Stimulated activated CD4-positive, alpha-beta T cell treated with anti-CD3 and anti-CD28 coated beads, Interleukin-12 subunit alpha, Interleukin-12 subunit beta, amount 100 ng/mL, for 48 hours (primary cell): Measurements from ENCODE around the gene NRF1.
A peak's percentile ranks its signal among the peaks of the same experiment; 100 is the strongest.

Experiments used
- DNase-seq, 3 donors: peaks; one replicate each; pipeline ENCODE4 v3.0.0-alpha.2; 2020; ENCODE audit warnings: low read depth in 2 of 3, low spot score in 1 of 3

NRF1 gene

DNA sequence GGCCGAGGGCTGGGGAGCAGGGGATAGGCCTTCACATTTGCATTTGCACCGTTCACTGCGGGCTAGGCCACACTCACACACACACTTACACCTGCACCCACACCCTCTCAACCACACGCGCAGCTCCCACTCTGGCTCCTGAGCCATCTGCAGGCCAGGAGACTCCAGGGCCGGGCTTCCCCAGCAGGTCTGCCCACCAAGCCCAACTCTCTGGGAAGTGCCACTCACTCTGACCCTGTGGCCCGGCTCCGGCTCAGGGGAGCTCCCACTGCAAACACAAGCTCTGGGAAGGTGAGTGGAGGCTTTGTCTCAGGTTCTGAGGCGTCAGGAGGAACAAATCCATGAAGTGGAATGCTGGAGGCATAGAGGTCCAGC, 157.9 kb downstream of the NRF1 start:
- no peak for DNase-seq

DNA sequence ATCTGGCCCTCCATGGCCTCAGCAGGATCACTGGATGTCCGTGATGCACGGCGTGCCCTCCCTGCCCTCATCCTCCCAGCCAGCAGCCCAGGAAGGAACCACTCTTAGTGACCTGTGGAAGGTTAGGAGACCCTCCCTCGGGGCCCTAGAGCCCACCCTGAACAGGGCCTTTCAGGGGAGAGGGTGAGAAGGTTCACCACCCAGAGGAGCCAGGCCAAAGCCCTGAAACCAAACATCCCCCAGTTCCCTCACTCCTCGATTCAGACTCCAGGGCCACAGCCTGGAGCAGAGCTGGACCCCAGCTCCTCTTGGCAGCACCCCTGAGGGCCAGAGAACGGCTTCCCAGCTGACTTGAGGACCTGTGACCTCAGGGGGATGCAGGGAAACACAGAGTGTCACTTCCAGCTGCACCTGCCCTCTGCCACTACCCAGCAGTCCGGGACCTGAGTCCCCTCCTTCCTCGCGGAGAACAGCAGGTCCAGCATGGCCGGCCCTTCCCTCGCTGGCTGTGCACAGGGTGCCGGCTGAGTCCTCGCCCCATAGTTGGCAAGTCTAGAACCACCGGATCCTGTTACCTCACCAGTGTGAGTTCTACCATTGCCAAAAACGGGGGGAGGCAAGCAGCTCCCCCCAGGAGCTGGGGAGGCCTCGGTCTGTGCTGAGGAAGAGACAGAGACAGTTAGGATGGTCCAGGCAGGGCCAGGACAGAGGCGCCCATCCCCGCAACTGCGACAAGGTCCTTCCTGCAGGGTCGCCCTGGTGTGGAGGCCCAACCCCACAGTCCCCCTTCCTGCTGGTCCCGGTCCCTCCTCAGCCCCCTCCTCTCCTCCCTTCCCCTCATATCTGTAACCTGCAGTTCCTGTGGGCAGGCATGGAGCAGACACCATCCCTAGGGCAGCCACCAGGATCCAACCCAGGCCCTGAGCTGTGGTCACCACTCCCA, 158.6 kb downstream of the NRF1 start:
- no peak for DNase-seq

DNA sequence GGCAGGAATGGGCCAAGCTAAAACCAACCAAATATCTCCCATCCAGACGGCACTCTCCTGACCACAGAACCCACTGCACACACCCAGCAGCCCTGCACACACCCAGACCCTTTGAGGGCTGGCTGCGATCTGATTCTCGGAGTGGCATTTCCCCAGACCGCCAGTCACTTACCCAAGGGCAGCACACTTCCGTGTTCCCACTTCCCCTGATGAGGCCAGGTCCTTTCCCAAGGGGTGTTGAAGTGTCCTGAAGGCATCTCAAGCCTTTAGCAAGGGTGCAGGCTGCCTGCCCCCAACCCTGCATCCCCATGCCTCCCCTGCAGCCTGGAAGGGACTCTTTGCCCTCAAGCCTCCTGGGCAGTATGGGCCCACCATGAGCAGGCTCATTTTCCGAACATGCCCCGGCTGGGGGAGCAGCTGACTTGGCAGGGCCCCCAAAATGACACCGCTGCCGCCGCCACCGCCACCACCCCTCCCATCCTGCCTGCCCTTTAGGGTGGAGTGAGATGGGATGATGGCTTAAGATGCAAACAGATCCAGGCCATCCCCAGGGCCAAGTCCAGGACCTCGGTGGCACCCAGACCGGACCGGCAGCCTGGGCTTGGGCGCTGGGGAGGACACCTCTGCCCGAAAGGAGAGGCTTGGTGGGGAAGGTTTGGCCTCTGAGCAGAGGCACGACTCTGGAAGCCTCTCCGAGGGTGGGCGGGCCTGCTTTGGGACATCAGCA, 159.8 kb downstream of the NRF1 start:
- DNase-seq = no peak

DNA sequence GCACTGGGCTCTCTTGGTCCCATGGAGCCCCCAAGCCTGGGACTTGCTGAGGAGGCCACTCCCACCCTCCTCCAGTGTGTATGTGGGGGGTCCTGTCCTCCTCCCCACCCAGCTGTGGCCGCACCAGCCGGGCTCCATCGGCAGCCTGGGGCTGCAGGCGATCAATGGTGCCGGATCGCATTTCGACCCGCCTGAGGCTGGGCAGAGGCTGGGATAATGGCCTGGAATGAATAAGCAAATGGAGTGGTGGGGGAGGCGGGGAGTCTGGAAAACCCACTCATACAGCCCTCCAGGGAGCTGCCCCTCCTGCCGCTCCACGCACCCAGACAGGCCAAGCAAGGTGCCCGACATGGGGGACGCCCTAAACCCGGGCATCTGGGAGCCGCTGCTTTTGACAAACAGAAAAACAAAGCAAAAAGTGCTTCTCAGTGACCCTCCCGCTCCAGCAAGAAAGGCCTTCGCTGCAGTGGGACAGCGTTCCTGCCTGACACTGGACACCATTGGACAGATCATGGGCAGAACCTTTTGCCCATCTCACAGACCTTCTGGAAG, 160.5 kb downstream of the NRF1 start:
- DNase-seq = no peak

DNA sequence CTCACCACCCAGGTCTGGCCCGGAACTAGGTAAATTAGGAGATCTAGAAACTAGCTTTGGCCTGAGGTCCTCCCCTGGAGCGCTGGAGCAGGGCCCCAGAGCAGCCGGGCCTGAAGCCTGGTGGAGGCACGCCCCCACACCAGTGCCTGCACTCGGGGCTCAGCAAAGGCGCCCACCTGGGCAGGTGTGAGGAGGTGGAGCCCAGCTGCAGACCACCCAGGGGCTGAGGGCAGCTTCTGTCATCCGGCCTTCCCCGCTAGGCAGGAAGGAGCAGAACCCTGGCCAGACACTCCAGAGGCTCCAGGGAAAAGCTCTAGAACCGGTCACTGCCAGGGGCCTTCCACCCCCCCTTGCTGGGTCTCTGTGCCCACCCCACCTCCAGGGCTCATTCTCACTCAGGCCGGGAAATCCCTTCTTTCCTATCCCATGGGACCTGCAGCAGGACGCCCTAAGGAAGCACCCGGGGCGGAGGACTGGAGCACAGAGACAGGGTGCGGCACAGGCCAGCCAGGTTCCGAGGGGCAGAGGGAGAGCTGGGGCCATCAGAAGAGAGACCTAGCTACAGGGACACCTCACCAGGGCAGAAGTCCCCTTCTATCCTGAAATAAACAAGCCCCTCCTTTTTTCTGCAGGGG, 161.2 kb downstream of the NRF1 start:
- no peak for DNase-seq

DNA sequence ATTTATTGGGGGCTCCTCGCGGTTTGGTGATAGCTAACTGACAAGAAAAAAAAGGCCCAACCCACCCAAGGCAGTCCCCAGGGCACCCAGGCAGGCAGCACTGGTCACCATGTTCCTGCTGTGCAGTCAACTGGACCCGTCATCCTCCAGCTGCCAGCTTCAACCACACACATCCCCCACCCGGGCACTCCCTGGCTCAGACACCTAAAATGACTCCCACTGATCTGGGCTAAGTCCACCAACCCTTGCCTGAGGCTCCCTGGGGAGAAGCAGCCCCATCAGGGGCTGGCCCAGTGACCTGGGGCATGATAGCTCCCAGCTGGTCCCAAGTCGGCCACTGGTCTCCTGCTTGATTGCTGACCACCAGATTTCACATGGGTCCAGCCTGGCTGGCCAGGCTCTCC, 161.8 kb downstream of the NRF1 start:
- no peak for DNase-seq

DNA sequence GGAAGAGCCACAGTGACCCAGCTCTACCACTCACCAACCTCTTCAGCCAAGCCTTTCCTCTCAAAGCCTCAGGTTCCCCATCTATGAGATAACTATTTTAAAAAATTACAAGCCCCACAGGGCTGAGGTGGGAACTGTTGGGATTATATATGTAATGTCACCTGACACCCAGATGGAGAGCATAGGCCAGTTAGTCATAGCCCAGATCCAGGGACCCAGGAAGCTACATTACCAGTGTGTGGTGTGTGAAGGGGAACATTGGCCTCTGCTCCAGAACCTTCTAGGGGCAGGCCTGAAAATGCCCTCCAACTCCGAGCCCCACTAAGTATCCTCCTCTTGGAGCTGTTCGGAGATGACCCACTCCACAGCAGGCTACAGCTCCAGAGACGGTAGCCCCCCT, 162.4 kb downstream of the NRF1 start:
- DNase-seq = no peak

DNA sequence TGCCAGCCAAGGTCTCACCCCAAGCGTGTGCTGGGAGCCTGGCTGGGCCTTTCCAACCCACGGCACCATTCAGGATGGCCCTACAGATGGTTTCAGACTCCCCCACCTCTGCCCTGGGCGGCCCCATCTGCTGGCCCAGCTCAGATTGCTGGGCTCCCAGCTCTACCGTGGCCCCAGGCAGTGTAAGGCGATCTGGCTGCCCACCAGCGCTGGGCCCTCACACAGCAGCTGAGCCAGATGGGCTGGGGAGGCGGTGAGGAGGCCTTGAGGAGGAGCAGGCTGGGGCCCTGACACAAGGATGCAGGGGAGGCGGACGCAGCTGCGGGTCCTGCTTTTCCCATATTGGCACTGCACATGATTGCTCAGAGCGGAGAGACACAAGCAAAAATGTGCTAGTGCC, 162.8 kb downstream of the NRF1 start:
- DNase-seq = no peak

DNA sequence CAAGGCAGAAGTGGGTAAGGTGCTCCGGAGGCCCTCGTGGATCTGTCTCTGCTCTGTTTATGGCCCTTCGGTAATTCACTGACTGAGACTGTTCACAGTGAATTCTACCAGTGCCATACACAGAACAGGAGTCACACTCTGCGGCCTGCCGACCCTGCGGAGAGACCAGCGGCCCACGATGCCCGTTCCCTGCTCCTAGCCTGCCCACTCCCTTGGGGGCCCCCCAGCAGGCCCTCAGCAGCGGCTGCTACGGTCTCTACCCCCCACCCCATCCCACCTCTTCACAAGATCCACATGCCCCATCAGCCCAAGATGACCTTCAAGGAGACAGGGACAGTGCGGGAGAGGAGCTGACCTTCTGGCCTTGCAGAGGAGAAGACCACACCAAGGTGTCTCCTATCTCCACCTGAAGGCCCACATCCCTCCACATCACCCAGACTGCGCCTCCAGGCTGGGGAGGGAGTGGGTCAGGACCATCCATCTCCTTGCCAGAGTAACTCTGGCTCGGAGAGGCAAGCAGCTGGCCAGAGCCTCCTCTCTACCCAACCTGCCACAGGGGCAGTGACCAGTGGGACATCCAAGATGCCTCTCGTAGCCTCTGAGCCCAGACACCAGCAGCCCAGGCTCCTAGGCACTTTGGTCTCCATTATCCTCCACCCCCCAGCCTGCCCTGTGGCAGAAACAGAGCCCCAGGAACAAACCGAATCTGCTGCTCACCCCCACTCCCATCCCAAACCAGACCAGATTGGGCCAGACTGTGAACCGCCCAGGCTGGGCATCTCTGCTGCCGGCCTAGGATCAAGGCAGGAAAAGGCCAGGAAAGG, 163.6 kb downstream of the NRF1 start:
- no peak for DNase-seq

DNA sequence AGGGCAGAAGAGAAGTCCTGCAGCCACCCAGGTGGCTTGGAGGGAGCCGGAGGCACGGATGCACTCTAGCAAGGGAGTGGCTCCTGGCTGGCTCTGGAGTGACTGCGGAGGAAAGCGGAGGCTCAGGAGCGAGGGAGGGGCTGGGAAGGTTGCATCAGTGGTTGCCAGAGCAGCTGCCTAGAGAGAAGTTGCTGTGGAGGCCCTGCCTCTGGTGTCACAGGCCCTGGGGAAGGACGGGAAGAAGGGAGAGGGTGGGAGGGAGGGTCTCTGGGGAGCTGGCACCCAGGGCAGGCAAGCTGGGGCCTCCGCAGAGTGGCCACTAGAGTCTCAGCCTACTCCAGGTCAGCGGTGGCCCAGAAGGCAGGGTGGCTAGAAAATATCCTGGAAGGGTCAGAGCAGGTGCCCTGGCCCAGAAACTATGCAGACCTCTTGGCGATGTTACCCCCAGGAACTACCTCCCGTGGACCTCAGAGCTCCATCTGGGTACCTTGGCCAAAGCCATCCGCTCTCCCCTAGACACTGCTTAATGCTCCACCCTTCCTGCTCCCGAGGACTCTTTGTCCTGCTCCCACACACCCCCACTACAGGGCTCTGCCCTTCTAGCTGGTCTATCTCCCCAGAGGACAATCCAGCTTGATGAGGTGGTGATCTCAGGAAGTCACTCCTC, 164.3 kb downstream of the NRF1 start:
- no peak for DNase-seq

DNA sequence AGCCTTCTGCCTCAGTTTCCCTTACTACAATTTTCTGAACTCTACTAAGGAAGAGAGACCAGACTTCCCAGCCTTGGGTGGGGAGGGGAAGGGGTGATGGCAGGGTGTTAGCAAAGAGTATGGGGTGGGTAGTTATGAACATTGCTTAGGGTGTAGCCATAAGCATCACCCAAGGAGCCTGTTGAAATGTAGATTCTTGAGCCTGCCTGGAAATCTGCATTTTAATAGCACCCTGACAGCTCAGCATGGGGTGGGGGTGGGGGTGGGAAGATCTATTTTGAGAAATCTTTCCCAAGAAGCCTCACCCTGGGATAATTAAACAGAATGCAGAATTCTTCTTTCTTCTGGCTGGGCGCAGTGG, 164.8 kb downstream of the NRF1 start:
- no peak for DNase-seq

DNA sequence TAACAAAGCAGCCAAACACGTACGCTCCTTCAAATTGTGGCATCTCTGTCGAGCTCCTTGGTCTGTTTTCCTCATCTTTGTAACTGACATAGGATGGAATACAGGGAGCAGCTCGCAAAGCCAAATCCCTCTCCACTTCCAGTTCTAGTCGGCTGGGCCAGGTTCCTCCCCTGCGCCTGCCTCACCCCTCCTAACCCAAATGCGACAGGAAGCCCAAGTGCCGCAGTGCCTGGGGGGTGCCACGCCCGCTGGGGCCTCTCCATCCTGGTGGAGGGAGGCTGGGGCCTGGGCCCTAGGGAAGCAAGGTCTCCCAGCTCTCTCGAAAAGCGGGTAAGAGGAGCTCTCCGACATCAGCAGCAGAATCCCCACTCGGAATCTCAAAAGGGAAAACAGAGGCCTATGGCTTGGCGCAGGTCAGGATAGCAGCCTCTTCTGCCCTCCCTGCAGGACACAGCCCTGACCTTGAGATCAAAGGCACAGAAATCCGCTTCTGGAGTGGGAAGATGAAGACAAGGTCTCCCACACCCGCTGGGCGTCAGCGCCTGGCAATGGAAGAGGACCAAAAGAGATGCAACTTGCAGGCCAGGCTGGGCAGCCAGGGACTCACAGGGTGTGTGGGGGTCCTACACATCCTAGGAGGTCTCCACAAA, 165.8 kb downstream of the NRF1 start:
- DNase-seq = no peak

DNA sequence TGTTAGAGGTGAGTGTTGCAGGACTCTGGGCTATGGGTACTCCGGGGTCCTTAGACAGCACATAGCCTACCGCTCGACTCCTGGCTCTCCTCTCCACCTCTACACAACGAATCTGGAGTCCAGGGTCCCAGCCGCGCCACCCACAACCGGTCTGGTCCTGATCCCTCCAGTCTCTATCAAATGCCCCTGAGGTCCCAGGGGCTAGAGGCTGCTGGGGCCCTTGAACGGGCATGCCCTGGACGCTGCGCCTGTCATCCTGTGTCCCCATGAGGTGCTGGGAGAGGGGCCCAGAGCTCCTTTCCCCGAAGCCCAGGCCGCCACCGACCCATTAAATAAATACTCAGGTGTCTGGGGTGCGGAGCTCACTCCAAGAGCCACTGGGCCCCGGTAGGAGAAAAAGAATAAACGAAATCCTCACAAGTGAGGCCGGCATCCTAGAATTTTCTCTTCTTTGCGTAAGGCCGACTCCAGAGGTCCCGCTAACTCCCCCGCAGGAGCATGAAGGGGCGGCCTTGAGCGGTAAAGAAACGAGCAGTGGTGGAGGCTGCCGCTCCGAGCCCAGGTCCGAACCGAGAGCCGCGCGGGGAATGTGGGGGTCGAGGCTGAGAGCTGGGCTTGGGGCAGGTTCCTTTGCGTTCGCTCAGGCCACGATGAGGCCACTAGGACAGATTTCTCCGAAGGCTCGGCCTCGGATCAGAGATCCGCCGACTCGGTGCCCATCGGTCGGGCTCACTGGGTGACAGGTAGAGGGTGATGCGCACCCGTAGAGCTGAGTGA, 166.7 kb downstream of the NRF1 start:
- no peak for DNase-seq

DNA sequence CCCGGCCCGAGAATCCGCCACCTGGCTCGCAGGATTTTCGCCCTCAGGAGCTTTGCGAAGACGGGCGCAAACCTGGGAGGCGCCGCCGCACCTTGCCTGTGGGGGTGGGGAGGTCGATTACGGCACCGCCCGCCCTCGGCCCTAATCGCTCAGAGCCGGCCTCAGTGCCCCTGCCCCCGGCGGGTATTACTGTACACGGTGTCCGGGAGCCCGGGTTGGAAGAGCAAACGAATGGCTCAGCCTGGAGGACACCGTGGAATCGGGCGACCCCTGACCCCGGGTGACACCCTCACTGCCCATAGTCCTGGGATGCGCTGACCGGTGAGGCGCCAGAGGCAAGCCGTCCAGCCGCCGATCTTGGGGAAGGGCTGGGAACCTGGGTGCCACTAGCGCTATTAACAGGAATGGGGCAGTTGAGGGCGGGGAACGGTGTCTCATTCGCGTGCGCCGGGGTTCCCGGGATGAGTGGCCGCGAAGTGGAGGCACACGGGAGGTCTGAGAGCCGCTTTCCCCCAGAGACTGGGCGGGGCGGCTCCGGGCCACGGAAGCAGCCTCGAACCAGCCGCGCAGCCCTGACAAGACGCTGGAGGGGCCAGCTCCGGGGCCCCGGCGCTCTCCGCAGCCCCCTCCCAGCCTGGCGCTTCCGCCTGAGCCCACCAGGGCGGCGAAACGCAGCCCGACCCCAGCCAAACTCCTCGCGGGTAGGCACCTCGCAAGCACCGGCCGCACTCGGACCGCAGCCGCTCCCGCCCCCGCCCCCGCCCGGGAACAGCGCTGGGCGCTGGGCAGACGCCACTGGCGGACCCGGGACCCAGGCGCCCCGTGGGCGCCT, 167.5 kb downstream of the NRF1 start:
- DNase-seq = no peak

DNA sequence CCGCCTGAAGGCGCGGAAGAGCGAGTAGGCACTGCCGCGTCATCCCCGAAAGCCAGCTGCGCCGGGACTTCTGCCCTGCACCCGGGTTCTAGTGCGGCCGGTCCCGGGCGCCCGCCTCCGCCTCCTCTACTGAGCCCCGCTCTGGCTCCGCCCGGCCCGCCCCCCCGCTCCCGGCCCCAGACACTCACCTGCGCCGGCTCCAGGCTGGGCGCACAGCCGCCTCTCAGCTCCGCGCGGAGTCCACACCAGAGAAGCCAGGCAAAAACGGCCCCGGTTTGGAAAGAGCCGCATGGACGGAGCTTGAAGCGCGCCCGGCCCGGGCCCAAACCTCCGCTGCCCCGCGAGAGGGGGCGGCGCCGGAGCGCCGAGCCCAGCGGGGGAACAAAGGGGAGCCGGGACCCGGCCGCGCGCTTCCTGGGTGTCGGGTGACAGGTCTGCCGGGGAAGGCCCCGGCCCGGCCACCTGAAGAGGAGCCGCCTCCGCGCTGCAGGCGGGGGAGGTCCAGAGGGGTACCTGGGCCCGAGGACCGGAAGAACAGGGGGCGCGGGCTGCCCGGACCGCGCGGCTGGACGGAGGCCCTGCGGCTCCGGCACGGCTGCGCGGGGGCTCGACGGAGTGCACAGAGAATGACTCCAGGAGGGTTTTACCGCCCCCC, 168.2 kb downstream of the NRF1 start:
- DNase-seq = no peak

DNA sequence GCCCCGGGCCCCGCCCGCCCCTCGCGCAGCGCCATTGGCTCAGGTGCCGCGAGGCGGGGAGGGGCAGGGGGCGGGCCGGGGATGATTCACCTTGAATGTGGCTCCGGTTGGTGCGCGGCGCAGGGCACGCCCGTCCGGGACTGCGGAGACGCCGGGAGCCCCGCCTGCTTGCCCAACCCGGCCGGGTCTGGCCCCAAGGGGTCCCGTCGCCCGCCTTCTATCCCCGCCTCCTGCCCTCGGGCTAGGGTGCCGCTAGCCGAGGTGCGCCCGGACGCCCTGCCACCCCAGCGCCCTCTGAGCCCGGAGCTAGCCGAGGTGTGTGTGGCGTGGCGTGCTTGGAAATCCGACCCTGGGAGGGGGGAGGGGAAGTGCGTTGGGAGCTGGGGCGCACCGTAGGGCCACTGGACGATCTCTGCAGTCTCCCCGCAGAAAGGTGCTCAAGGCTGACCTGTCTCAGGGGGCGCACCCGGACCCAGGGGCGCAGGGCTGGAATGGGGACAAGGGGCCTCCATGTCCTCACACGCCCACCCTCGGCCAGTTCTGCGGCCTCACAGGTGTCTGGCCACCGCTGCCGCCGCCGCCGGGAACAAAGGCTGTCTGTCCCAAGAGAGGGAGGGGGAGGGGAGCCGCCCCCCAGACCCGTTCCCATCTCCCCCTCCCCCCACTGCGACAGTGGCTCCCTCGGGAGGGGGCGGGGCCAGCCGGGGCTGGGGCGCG, 168.9 kb downstream of the NRF1 start:
- DNase-seq = peak; percentile 59 to 70 (median 61)
